GM20431 (cell line): ENCODE data around the gene PRM1.

Experiments used
- in situ Hi-C: fragments of 300-500 bp; cut with MseI, MboI; formaldehyde crosslinking; loops from one replicate; pipeline ENCODE4 v1.15.0; 2020; ENCODE audit warnings: low sequenced_read_pairs; ENCODE audit not compliant: unreplicated experiment

The PRM1 gene, protein sequence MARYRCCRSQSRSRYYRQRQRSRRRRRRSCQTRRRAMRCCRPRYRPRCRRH

DNA sequence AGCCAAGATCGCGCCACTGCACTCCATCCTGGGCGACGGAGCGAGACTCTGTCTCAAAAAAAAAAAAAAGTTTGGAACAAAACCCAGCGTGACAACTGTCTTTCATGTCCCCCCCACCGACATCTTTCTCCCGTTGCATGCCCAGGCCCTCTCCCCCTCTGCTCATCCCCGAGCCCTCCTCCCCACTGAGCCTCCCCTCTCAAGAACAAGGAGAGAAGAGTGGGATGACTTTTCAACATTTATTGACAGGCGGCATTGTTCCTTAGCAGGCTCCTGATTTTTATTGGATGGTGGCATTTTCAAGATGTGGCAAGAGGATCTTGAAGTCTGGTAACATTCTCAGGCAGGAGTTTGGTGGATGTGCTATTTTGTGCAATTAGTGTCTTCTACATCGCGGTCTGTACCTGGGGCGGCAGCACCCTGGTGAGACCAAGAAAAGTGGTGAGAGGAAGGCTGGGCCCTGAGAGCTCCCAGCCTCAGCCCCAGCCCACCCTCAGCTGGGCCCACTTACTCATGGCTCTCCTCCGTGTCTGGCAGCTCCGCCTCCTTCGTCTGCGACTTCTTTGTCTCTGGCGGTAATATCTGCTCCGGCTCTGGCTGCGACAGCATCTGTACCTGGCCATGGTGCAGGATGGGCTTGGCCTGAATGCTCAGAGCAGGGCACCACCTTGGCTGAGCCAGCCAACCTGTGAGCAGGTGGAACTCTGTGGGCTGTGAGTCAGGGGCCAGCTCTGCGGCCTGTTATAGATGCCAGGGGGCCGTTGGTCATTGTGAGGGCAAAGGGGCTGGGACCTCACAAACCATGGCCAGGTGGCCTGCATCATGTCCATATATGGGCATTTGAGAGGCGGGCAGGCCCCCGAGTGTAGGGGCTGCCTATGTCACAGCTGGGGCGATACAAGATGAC lies at the start of gene PRM1:
PRM1 (minus strand) TSS at position 715 of the 907 bp plus-strand sequence; CDS start at position 623, 92 bp downstream.
- in situ Hi-C loops: no loop called here

DNA sequence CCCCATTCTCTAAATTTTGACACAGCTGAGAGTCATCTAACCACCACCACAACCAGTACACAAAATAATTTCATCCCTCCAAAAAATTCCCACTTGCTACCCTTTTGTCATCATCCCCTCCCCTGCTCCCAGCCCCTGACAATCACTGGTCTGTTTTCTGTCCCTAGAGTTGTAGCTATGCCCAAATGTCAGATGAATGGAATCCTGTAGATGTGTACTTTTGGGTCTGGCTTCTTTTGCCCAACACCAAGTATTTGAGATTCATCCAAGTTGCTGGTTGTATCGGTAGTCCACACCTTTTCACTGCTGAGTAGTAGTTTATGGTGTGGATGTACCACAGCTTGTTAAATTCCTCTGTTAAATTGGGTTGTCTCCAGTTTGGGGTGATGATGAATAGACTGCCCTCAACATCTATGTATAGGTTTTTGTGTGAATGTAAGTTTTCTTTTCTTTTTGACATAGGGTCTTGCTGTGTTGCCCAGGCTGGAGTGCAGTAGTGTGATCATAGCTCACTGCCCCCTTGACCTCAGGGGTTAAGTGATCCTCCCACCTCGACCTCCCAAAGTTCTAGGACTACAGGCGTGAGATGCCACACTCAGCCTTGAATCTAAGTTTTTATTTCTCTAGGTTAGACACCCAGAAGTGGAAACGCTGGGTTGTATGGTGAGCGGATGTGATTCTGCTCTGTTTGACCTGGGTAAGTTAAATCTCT lies 49.6 kb upstream of the PRM1 start:
- in situ Hi-C loops: no loop called here

DNA sequence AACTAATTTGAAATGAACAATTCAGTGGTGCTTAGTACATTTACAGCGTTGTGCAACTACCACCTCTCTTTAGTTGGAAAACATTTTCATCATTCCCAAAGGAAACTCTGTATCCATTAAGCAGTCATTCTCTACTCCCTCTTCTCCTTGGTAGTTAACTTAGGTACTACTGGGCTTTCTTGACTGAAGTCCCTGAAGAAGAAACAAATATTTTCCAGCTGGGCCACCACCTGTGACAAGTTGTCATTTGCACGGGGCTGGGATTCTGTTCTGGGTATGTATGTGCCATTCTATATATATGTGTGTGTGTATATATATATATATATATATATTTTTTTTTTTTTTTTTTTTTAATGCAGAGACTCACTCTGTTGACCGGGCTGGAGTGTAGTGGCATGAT lies 48.8 kb upstream of the PRM1 start:
- in situ Hi-C loops: no loop called here

DNA sequence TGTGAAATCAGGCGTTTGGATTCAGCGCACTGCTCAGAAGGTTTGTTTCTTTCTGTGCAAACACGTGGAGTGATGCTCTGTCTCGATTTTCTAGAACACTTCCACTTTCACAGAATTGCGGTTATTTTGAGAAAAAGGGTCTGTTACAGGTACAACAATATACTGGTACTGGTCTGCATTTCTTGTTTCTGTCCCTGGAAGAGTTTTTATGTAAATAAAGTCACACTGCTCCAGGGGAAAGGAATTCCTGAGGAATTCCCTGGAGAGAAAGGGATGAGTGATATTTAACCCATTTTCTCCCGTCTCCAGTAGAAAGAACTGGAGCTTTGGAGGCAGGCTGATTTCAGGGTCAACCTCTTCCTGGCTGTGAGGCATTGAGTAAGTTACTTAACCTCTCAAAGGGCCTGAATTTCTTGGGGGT lies 48.0 kb upstream of the PRM1 start:
- in situ Hi-C loops: no loop called here

DNA sequence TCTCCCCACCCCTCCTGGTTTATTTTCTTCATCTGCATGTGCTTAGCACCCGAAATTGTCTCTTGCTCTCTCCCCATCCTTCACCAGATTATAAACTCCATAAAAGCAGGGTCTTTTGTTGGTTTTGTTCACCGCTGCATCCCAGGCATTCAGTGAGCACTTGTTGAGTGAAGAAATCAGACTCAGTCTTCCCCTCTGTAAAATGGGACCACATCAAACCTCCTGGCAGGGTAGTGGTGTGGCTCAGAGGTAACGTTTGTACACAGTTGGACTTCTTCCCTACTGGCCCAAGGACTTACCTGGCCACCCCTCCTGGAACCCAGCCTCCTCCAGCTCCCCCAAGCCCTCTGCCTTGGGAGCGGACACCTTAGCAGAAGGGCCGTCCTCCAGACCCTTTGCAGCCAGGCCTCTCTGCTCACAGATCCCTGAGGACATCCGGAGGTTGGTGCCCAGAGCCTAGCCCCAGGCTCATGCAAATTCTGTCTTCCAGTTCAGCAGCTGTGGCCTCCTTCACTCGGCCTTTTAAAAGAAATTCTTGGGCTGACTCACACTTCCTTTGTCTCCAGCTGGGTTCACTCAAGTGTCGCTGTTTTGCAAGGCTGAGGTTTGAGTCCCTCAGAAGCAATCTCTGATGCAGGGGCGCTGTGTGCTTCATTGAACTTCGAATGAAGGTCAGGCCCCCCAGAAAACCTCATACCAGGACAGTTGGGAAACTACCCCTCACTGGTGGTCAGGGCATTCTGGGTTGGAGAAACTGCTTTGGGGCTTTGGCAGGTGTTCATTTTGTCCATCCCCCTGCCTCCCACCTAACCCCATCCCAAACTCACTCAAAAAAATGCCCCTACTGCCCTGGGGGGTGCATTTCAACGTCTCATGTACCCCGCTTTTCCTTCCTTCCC lies 47.3 kb upstream of the PRM1 start:
- in situ Hi-C loops: no loop called here

DNA sequence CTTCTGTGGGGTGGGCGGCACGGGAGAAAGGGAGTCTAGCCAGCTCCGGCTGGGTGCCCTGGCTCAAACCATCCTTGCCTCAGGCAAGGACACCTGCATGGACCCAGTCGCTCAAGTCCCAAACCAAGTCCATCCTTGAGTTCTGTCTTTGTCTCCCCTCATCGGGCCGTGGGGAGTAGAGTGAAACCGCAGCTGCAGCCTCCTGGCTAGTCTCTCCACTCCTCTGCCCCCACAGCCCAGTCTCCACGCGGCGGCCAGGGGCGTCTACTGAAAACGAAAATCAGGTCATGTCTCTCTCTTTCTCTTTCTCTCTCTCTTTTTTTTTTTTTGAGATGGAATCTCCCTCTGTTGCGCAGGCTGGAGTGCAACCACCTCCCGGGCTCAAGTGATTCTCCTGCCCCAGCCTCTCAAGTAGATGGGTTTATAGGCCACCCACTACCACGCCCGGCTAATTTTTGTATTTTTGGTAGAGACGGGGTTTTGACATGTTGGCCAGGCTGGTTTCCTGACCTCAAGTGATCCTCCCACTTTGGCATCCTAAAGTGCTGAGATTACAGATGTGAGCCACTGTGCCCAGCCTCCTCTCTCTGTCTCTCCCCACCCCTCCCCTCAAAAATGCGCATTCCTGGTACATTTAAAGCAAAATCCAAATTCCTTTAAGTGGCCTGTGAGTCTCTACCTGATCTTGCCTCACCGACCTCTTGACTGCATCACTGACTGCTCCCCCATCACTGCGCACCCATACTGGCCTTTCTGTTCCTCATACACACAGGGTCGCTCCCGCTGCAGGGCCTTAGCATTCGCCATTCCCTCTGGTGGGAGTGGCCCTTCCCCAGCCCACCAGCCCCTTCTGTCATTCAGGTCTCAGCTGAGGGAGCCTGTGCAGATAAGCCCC lies 46.4 kb upstream of the PRM1 start:
- in situ Hi-C loops: no loop called here

DNA sequence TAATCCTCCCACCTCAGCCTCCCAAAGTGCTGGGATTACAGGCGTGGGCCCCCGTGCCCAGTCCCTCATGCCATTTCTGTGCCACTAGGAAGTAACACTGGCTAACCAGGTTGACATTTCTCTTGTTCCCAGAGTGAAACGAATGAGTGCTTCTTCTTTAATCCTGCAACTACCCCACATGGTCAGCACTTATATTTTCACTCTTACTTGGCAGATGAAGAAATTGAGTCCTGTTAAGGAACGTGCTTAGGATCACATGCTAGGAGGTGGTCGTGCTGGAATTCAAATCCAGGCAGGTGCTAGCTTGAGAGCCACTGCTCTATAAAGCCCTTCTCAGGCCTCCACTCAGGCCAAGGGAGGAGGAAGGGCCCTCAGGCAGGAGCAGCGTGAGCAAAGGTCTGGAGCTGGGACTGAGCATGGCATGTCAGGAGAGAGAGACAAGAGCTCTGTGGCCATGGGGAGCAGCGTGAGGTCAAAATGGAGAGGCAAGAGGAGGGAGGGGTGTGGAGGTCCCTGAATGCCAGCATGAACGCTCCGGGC lies 45.7 kb upstream of the PRM1 start:
- in situ Hi-C loops: no loop called here

DNA sequence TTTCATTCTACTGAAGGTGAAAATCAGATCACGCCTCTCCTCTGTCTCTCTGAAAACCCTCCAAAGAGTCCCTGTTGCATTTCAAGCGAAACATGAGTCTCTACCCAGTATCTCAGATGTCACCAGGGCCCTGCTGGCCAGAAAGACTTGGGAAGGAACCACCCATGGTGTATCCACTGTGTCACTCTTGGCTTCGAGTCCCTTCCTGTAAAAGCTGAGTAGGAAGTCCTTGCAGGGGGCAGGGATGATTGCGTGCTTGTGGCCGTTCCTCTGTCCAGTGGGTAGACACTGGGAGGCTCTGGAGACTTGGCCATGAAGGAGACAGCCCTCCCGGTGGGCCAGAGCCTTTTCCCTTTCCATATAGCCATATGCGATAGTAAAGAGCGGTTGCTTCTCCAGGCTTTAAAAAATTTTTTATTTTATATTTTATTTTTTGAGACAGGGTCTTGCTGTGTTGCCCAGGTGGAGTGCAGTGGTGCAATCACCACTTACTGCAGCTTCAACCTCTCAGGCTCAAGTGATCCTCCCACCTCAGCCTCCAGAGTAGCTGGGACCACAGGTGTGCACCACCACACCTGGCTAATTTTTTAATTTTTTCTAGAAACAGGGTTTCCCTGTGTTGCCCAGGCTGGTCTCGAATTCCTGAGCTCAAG lies 45.1 kb upstream of the PRM1 start:
- in situ Hi-C loops: no loop called here

DNA sequence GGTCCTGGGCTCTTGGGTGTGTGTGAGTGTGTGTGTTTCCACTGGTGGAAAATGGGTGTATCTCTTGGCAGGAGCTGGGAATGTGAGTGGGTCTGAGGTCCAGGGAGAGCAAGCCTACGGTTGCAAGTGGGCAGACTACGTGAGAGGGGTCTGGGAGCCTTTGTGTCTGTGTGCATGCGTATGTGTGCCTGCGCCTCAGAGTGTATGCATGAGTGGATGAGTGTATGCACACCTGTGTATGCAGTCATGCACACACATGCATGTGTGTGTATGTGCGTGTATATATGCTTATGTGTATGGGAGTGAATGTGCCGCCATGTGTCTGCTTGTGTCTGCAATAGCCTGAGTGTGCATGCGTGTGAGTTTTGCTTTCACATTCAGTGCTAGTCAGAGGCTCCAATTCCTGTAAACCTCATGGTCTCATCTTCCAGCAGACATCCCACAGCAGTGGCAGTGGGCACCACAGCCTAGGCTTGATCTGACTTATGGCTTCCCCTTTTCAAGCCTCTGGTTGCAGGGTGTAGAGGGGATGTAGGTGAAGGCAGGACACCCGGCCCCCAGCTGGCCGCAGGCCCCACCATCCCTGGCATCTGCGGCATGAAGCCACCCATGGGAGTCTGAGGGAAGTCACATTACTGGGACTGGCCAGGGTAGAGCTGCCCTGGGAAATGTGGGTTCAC lies 44.4 kb upstream of the PRM1 start:
- in situ Hi-C loops: no loop called here

DNA sequence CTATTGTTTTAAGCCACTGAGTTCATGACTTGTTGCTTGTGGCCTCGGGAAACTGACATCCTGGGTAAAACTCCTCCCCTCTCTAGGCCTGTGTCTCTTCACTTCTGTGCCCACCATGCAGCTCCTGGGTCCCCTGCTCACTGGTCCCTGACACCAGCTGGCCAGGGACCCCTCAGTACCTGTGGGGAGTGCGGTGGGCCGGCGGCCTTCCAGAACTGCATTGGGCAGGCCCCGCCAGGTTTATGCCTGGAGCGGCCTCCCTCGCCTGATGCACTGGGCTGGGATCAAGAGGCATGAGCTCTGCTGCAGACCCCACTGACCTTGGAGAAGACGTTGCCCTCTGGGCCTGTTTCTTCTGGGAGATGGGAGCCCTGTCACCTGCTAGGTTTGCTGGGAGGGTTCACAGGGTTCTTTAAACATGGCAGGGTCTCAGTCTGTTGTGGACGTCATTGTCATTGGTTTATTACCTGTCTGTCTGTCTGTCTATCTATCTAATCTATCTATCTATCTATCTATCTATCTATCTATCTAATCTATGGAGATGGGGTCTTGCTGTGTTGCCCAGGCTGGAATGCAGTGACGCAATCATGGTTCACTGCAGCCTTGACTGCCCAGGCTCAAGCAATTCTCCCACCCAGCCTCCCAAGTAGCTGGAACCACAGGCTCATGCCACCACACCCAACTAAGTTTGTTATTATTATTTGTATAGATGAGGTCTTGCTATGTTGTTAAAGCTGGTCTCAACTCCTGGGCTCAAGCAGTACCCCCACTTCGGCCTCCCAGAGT lies 42.6 kb upstream of the PRM1 start:
- in situ Hi-C loops: no loop called here

DNA sequence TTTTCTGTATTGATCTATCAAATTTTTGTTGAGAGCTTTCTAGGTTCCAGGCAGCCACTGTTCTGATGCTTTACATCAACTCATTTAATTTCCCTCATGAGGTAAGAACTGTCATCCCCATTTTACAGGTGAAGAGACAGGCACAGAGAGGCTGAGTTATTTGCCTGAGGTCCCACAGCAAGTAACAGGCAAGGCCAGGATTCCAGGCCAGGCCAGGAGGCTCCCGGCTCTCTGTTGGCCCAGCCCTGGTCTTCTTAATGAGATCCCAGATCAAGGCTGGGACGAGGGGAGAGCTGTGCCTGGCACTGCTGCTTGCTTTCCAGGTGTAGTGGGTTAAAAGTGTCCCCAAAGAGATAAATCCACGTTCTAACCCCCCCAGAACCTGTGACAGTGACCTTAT lies 41.7 kb upstream of the PRM1 start:
- in situ Hi-C loops: no loop called here

DNA sequence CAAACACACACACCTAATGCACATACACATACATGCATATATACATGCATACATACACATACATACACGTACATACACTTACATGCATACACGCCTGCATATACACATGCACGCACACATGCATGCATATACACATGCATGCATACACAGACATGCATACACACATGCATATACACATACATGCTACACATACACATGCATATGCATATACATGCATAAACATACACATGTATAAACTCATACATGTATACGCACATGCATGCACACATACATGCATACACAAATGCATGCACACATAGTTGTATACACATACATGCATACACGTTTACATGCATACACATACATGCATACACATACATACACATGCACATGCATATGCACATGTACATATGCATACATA lies 40.5 kb upstream of the PRM1 start:
- in situ Hi-C loops: no loop called here

DNA sequence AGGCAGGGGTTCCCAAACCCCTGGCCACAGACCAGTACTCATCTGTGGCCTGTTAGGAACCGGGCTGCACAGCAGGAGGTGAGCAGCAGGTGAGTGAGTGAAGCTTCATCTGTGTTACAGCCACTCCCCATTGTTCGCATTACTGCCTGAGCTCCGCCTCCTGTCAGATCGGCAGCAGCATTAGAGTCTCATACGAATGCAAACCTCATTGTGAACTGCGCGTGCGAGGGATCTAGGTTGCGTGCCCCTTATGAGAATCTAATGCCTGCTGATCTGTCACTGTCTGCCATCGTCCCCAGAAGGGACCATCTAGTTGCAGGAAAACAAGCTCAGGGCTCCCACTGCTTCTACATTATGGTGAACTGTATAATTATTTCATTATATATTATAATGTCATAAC lies 39.0 kb upstream of the PRM1 start:
- in situ Hi-C loops: no loop called here

DNA sequence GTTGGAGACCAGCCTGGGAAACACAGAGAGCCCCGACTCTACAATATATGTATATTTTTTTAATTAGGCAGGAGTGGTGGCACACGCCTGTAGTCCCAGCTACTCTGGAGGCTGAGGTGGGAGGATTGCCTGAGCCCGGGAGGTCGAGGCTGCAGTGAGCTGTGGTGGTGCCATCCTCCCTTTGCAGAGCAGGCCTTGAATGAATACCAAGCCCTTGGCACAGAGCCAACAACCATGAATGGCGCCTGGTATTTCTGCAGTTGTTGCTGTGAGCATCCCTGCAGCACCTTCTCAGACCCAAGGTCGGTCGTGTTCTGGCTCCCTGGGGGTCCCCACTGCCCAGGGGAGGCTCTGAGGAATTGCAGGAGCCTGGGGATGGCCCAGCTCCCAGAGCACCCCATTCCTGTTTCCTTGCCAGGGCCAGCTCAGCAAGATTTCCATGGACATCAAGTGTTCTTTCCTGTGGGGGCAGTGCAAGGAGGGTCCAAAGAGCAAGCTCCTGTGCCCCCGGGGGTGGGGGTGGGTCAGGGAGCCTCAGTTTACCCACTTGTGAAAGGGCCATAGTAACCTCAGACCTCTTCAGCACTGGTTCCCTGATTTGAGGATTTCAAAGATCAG lies 38.5 kb upstream of the PRM1 start:
- in situ Hi-C loops: no loop called here

DNA sequence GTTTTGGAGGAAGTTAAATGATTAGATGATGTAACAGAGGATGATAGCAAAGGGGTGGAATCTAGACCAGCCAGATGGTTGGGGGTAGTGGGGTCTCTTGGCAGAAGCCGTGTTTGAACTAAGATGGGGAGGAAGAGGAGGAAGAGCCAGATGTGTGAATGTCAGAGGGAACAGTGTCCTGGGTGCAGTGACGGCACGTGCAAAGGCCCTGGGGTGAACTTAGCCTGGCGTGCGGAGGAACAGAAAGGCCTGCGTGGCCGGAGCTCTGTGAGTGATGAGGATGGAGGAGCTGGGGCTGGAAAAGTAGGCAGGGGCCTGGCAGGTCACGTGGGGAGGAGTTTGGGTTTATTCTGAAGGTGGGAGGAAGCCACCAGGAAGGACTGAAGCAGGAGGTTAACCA lies 37.7 kb upstream of the PRM1 start:
- in situ Hi-C loops: no loop called here

DNA sequence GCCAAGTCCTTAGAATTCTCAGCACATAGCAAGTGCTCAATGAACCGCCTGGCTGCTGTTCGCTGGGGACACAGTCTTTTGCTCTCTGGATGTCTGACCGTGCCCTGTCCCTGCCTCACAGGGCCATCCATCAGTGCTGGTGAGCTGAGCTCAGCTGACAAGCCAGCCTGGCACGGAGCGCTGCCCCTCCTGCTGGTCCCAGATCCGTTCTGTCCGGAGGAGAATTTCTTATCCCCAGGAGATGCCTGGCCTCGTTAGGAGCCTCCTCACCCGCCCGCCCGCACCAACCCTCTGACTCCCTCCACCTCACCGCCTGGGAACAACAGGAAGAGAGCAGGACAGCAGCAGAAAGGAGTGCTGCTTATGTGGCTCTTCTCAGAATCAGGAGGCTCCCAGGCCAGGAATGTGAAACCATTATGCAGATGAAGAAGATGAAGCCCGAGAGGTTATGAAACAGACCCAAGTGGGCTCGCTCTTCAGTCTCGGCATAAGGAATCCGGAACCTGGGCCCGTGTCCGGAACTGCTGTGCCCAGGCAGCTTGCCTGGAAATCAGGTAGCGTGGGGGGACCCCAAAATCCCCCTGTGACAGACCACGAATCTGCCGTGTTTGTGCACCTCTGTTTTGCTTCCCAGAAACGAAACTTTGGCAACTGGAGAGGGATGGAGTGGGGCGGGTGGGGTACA lies 35.3 kb upstream of the PRM1 start:
- in situ Hi-C loops: no loop called here
